ENCODE data around the gene CMTM4. TPM values are rescaled to one million over a fixed set of nuclear protein-coding genes. Genes with fewer than 3 reads are reported as not detected.

The CMTM4 gene
- total RNA-seq, result 1 to 10 TPM; 1.3 to 2.0 TPM

GRCh38 chr16:66696669-66697630 is at the start of gene CMTM4:
CMTM4 (minus strand) TSS chr16:66696743; CDS start chr16:66696525, 218 bp downstream.
- Mint-ChIP-seq H3K9me3 (peaks cover 4% of the 10 kb centered on the region), H3K4me3 (peak within 1 kb of the TSS; percentile 83), H3K4me1 (peaks cover 17% of the 10 kb centered on the region), H3K27ac (no peak within 1 kb of the TSS), H3K36me3 (peaks cover 2% of the 10 kb centered on the region), H3K27me3 (peaks cover 65% of the 10 kb centered on the region)
- POLR2A ChIA-PET, result interaction anchor here (0.9 kb wide), 1 partner anchor 133 kb away, joined by 3 read pairs; the partner anchor contains the start of gene NAE1
- ATAC-seq (ENCODE audit: low read depth), result peak; percentile 88
- peak; percentile 85 for DNase-seq

- H3K27ac Mint-ChIP-seq, result peak overlapping the region; percentile 75
- ATAC-seq (ENCODE audit: low read depth), result no peak
- peaks cover 48% of the 10 kb centered on the region for H3K4me1 Mint-ChIP-seq
- POLR2A ChIA-PET, result no interaction called here
- H3K27me3 Mint-ChIP-seq, result no peaks in the 10 kb centered on the region
- no peaks in the 10 kb centered on the region for H3K9me3 Mint-ChIP-seq
- peaks cover 30% of the 10 kb centered on the region for H3K36me3 Mint-ChIP-seq
- DNase-seq, result no peak
- peak overlapping the region; percentile 66 for H3K4me3 Mint-ChIP-seq
Observed at GRCh38 chr16:66746048-66746447, 49.5 kb upstream of the CMTM4 start.

GRCh38 chr16:66741950-66742808 is 45.6 kb upstream of the CMTM4 start:
- no peaks in the 10 kb centered on the region for H3K27me3 Mint-ChIP-seq
- POLR2A ChIA-PET, result interaction anchor here (0.7 to 2.3 kb wide), 2 partner anchors 9 to 17 kb away, joined by 3 to 9 read pairs; partner anchors contain the start of gene DYNC1LI2

GRCh38 chr16:66741169-66741900 is 44.8 kb upstream of the CMTM4 start:
- no peak overlapping the region for H3K27ac Mint-ChIP-seq

More at GRCh38 chr16:66741950-66742808, 45.6 kb upstream of the CMTM4 start:
- Mint-ChIP-seq H3K4me1 (peaks cover 28% of the 10 kb centered on the region), H3K27ac (no peak overlapping the region), H3K9me3 (no peaks in the 10 kb centered on the region), H3K4me3 (no peak overlapping the region), H3K36me3 (peaks cover 33% of the 10 kb centered on the region)
- no peak for DNase-seq
- no peak for ATAC-seq (ENCODE audit: low read depth)

GRCh38 chr16:66740533-66740932 is 44.0 kb upstream of the CMTM4 start:
- H3K4me3 Mint-ChIP-seq, result no peak overlapping the region
- DNase-seq (no peak), ATAC-seq (ENCODE audit: low read depth) (no peak)
- POLR2A ChIA-PET, result interaction anchor here (0.9 to 1.2 kb wide), 2 partner anchors 11 to 143 kb away, joined by 3 to 4 read pairs; partner anchors contain the start of gene DYNC1LI2
- no peaks in the 10 kb centered on the region for H3K27me3 Mint-ChIP-seq
- H3K9me3 Mint-ChIP-seq, result no peaks in the 10 kb centered on the region
- peaks cover 31% of the 10 kb centered on the region for H3K36me3 Mint-ChIP-seq
- peak overlapping the region; percentile 44 for H3K27ac Mint-ChIP-seq
- H3K4me1 Mint-ChIP-seq, result peaks cover 17% of the 10 kb centered on the region

More at GRCh38 chr16:66741169-66741900, 44.8 kb upstream of the CMTM4 start:
- peaks cover 21% of the 10 kb centered on the region for H3K4me1 Mint-ChIP-seq
- POLR2A ChIA-PET, result interaction anchor here (0.7 to 2.3 kb wide), 4 partner anchors 10 to 144 kb away, joined by 3 to 9 read pairs (median 4); partner anchors contain the start of gene DYNC1LI2
- peaks cover 30% of the 10 kb centered on the region for H3K36me3 Mint-ChIP-seq
- ATAC-seq (ENCODE audit: low read depth), result no peak
- no peak overlapping the region for H3K4me3 Mint-ChIP-seq
- no peak for DNase-seq
- H3K27me3 Mint-ChIP-seq, result no peaks in the 10 kb centered on the region
- H3K9me3 Mint-ChIP-seq, result no peaks in the 10 kb centered on the region

- no peak for DNase-seq
- Mint-ChIP-seq H3K36me3 (peaks cover 31% of the 10 kb centered on the region), H3K4me1 (peaks cover 17% of the 10 kb centered on the region), H3K9me3 (no peaks in the 10 kb centered on the region), H3K27ac (no peak overlapping the region), H3K4me3 (no peak overlapping the region), H3K27me3 (no peaks in the 10 kb centered on the region)
- ATAC-seq (ENCODE audit: low read depth), result peak; percentile 60
- POLR2A ChIA-PET, result interaction anchor here (0.9 to 1.2 kb wide), 2 partner anchors 12 to 143 kb away, joined by 3 to 4 read pairs; partner anchors contain the start of gene DYNC1LI2
Observed at GRCh38 chr16:66740010-66740409, 43.5 kb upstream of the CMTM4 start.

- Mint-ChIP-seq H3K9me3 (no peaks in the 10 kb centered on the region), H3K27ac (no peak overlapping the region), H3K36me3 (peaks cover 44% of the 10 kb centered on the region), H3K4me1 (peaks cover 13% of the 10 kb centered on the region), H3K27me3 (no peaks in the 10 kb centered on the region), H3K4me3 (no peak overlapping the region)
- POLR2A ChIA-PET, result no interaction called here
- DNase-seq, result no peak
- ATAC-seq (ENCODE audit: low read depth), result no peak
Observed at GRCh38 chr16:66735891-66736290, 39.3 kb upstream of the CMTM4 start.

- Mint-ChIP-seq H3K36me3 (peaks cover 32% of the 10 kb centered on the region), H3K9me3 (no peaks in the 10 kb centered on the region), H3K4me3 (no peak overlapping the region)
Observed at GRCh38 chr16:66731101-66731500, 34.6 kb upstream of the CMTM4 start.

GRCh38 chr16:66728804-66729203 is 32.3 kb upstream of the CMTM4 start:
- POLR2A ChIA-PET, result interaction anchor here (0.5 to 0.8 kb wide), 2 partner anchors 34 to 139 kb away, joined by 3 read pairs; no protein-coding TSS in a partner anchor
- ATAC-seq (ENCODE audit: low read depth), result no peak
- peaks cover 33% of the 10 kb centered on the region for H3K36me3 Mint-ChIP-seq
- no peak for DNase-seq
- H3K27ac Mint-ChIP-seq, result no peak overlapping the region
- no peaks in the 10 kb centered on the region for H3K27me3 Mint-ChIP-seq
- no peak overlapping the region for H3K4me3 Mint-ChIP-seq
- peaks cover 10% of the 10 kb centered on the region for H3K4me1 Mint-ChIP-seq
- H3K9me3 Mint-ChIP-seq, result no peaks in the 10 kb centered on the region

More at GRCh38 chr16:66731101-66731500, 34.6 kb upstream of the CMTM4 start:
- no peak for ATAC-seq (ENCODE audit: low read depth)
- H3K27ac Mint-ChIP-seq, result no peak overlapping the region
- POLR2A ChIA-PET, result no interaction called here
- H3K4me1 Mint-ChIP-seq, result peaks cover 7% of the 10 kb centered on the region
- no peak for DNase-seq
- H3K27me3 Mint-ChIP-seq, result no peaks in the 10 kb centered on the region

- no peak for DNase-seq
- no peaks in the 10 kb centered on the region for H3K9me3 Mint-ChIP-seq
Observed at GRCh38 chr16:66728117-66728787, 31.7 kb upstream of the CMTM4 start.

GRCh38 chr16:66720766-66721165 is 24.2 kb upstream of the CMTM4 start:
- Mint-ChIP-seq H3K27ac (no peak overlapping the region), H3K36me3 (peaks cover 10% of the 10 kb centered on the region), H3K9me3 (no peaks in the 10 kb centered on the region), H3K4me1 (peaks cover 3% of the 10 kb centered on the region), H3K27me3 (no peaks in the 10 kb centered on the region), H3K4me3 (no peak overlapping the region)
- DNase-seq, result no peak
- POLR2A ChIA-PET, result no interaction called here
- no peak for ATAC-seq (ENCODE audit: low read depth)

More at GRCh38 chr16:66728117-66728787, 31.7 kb upstream of the CMTM4 start:
- peak overlapping the region; percentile 68 for H3K27ac Mint-ChIP-seq
- no peaks in the 10 kb centered on the region for H3K27me3 Mint-ChIP-seq
- no peak overlapping the region for H3K4me3 Mint-ChIP-seq
- peaks cover 10% of the 10 kb centered on the region for H3K4me1 Mint-ChIP-seq
- ATAC-seq (ENCODE audit: low read depth), result peak; percentile 72
- peaks cover 28% of the 10 kb centered on the region for H3K36me3 Mint-ChIP-seq
- POLR2A ChIA-PET, result interaction anchor here (0.5 to 0.8 kb wide), 3 partner anchors 34 to 140 kb away, joined by 3 to 4 read pairs (median 3); no protein-coding TSS in a partner anchor

- no peak overlapping the region for H3K4me3 Mint-ChIP-seq
Observed at GRCh38 chr16:66719246-66719645, 22.7 kb upstream of the CMTM4 start.

More at GRCh38 chr16:66719246-66719645, 22.7 kb upstream of the CMTM4 start:
- POLR2A ChIA-PET, result no interaction called here
- Mint-ChIP-seq H3K36me3 (peaks cover 6% of the 10 kb centered on the region), H3K9me3 (no peaks in the 10 kb centered on the region), H3K27me3 (no peaks in the 10 kb centered on the region), H3K27ac (no peak overlapping the region), H3K4me1 (no peaks in the 10 kb centered on the region)
- ATAC-seq (ENCODE audit: low read depth) (no peak), DNase-seq (no peak)

Measured in activated naive CD8-positive, alpha-beta T cell treated with anti-CD3 and anti-CD28 coated beads, Interleukin-2, amount 10 ng/mL, durations not matched to agents 7 days and 5 days (primary cell).